Choroid plexus epithelial cell (primary cell): Measurements from ENCODE around the gene P4HA3.

ENCODE experiments used
- DNase-seq: peaks from one replicate; pipeline ENCODE4 v3.0.0-alpha.2; 2010; ENCODE audit warnings: low read depth
- H3K4me3 ChIP-seq: 2 replicates; pipeline ENCODE4 v1.5.1; 2011; ENCODE audit warnings: low read depth, mild to moderate bottlenecking, control low read depth, low read length, moderate library complexity
- TF ChIP-seq, protein P1 (sequence below): conservative IDR thresholded peaks from 2 replicates; pipeline ENCODE4 v1.5.1; 2011; ENCODE audit warnings: low read depth, mild to moderate bottlenecking, control low read depth, inconsistent platforms, low read length, moderate library complexity

The P4HA3 gene

GRCh38 chr11:74280494-74280893 lies 30.9 kb downstream of the P4HA3 start:
- DNase-seq = no peak
- TF ChIP-seq, protein P1, sequence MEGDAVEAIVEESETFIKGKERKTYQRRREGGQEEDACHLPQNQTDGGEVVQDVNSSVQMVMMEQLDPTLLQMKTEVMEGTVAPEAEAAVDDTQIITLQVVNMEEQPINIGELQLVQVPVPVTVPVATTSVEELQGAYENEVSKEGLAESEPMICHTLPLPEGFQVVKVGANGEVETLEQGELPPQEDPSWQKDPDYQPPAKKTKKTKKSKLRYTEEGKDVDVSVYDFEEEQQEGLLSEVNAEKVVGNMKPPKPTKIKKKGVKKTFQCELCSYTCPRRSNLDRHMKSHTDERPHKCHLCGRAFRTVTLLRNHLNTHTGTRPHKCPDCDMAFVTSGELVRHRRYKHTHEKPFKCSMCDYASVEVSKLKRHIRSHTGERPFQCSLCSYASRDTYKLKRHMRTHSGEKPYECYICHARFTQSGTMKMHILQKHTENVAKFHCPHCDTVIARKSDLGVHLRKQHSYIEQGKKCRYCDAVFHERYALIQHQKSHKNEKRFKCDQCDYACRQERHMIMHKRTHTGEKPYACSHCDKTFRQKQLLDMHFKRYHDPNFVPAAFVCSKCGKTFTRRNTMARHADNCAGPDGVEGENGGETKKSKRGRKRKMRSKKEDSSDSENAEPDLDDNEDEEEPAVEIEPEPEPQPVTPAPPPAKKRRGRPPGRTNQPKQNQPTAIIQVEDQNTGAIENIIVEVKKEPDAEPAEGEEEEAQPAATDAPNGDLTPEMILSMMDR = no peak
- H3K4me3 ChIP-seq = no peak overlapping the region

DNA sequence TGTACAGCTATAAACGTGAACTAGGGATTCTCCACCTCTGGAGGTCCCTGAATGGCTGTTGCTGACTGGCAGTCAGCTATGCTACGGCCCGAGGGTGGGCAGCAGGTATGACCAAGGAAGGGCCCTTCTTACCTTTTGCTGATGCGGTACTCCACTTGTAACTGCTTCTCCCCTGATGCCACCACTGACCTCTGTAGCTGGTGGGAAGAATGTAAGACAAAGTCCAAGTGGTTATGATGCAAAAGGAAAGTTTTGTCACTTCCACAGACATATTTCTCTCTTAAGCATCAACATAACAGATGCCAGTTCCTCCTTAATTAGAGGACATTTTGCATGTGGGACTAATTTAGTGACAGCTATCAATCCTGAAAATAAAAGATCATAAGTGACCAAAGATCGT lies 32.2 kb downstream of the P4HA3 start:
- TF ChIP-seq, protein P1 = no peak
- H3K4me3 ChIP-seq = no peak overlapping the region
- DNase-seq = peak; percentile 58

DNA sequence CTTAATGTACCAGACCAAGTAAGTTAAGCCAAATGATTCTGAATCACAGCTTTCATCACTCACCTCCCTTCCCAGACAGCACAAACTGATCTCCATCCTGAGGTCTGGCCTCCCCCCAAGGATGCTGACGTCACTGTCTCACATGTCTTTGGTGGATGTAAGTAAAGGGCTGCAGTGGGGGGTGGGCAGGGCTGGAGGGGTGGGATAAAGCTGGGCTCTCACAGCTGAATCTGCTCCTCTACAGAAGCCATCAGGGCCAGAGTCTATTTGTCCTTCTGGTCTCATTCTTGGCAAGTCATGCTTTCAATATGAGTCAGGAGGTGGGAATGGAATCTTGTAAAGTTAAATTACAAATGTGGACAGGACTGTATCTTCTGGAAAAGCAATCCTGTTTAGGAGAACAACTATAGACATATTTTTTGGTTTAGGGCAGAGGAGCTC lies 32.7 kb downstream of the P4HA3 start:
- peak; percentile 100 for DNase-seq
- TF ChIP-seq, protein P1 = no peak
- no peak overlapping the region for H3K4me3 ChIP-seq

GRCh38 chr11:74278103-74278502 lies 33.3 kb downstream of the P4HA3 start:
- DNase-seq = no peak
- TF ChIP-seq, protein P1 = no peak
- no peak overlapping the region for H3K4me3 ChIP-seq

- peak; percentile 46 for DNase-seq
- TF ChIP-seq, protein P1 = no peak
- no peak overlapping the region for H3K4me3 ChIP-seq
Measured at GRCh38 chr11:74276581-74276980, 34.9 kb downstream of the P4HA3 start.

DNA sequence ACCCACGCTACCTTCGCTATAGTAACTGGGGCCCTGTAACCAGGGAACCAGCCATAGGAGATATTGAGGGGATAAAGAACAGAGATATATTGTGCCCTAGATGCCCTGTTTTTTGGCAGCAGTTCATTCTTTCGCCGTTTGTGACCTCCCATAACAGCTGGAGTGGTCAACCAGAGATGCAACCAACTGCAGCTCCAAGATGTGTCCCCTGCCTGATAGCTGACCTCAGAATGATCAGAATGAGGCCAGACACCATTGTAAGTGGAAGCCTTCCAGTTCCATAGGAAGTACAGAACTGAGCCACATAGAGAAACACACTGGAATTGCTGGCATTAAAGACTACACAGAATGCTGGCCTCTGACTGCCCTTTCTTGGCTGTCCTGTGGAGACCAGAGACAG lies 39.2 kb downstream of the P4HA3 start:
- H3K4me3 ChIP-seq = no peak overlapping the region
- DNase-seq = no peak
- TF ChIP-seq, protein P1 = no peak

GRCh38 chr11:74269161-74269811 lies 42.2 kb downstream of the P4HA3 start:
- H3K4me3 ChIP-seq = no peak overlapping the region
- TF ChIP-seq, protein P1 = no peak
- DNase-seq = peak; percentile 84
